Breast epithelium (tissue), 3 donors: ENCODE results near the gene CLEC4G.

Experiments used
- POLR2A ChIP-seq: fragments of 450-650 bp; IDR thresholded peaks from one replicate; pipeline ENCODE4 v1.6.1; 2016; ENCODE audit warnings: antibody characterized with exemption, mild to moderate bottlenecking, moderate library complexity
- TF ChIP-seq, protein P1 (sequence below), 3 donors: fragments of 450-650 bp; IDR thresholded peaks; one replicate each; pipeline ENCODE4 v1.5.1; 2016 to 2017; ENCODE audit warnings: antibody characterized with exemption in 3 of 3, mild to moderate bottlenecking in 3 of 3, moderate library complexity in 3 of 3

DNA sequence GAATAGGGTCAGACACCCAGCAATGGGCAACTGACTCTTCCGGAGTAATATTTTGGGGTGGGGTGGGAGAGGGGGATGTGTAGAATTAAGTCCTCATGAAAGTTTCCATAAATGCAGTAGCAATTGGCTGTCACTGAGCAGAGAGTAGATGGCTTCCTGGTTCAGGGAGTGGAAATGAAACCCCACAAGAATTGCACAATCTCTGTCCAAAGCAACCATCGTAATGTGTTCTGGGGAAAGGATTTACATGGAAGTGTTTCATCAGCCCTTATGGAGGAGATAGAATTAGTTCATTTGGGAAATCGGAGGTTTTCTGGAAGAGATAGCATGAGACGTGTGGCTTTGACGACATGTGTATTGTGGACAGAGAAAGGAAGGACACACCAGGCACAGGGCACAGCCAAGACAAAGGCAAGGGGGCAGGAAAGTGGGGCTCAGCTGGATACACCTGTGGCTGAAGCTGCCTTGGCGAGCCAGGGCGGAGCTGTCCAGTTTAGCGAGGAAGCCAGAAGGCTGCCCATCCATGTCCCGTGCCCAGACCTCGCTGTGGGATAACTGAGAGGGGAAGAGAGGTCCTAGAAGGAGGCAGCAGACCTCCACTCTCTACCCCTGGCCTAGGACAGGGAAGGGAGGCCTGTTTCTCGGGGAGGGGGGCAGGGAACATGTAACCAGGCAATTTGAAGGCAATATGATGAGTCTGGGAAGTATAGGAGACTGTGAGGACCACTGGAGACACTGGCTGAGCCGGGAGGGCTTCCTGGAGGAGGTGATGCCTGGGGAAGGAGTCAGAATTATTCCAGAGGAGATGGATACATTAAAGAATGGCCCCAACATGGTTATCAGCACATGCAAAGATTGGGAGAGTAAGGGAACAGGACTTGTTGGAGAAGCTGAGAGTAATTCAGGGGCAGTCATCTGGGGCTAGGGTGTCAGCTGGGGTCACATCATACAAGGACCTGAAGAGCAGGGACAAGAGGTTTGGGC is 2.6 kb upstream of the CLEC4G start:
- TF ChIP-seq, protein P1, sequence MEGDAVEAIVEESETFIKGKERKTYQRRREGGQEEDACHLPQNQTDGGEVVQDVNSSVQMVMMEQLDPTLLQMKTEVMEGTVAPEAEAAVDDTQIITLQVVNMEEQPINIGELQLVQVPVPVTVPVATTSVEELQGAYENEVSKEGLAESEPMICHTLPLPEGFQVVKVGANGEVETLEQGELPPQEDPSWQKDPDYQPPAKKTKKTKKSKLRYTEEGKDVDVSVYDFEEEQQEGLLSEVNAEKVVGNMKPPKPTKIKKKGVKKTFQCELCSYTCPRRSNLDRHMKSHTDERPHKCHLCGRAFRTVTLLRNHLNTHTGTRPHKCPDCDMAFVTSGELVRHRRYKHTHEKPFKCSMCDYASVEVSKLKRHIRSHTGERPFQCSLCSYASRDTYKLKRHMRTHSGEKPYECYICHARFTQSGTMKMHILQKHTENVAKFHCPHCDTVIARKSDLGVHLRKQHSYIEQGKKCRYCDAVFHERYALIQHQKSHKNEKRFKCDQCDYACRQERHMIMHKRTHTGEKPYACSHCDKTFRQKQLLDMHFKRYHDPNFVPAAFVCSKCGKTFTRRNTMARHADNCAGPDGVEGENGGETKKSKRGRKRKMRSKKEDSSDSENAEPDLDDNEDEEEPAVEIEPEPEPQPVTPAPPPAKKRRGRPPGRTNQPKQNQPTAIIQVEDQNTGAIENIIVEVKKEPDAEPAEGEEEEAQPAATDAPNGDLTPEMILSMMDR (IDR thresholded peaks at IDR 0.05), result no peak
- no peak for TF ChIP-seq POLR2A
